GM21825 (cell line): ENCODE measurements around the gene TFEB.

ENCODE experiments used
- ATAC-seq: cut with Tn5 transposase; IDR thresholded peaks from one replicate; pipeline ENCODE4 v1.9.1; 2021; ENCODE audit warnings: mild to moderate bottlenecking, moderate library complexity; ENCODE audit not compliant: unreplicated experiment

TFEB gene

DNA sequence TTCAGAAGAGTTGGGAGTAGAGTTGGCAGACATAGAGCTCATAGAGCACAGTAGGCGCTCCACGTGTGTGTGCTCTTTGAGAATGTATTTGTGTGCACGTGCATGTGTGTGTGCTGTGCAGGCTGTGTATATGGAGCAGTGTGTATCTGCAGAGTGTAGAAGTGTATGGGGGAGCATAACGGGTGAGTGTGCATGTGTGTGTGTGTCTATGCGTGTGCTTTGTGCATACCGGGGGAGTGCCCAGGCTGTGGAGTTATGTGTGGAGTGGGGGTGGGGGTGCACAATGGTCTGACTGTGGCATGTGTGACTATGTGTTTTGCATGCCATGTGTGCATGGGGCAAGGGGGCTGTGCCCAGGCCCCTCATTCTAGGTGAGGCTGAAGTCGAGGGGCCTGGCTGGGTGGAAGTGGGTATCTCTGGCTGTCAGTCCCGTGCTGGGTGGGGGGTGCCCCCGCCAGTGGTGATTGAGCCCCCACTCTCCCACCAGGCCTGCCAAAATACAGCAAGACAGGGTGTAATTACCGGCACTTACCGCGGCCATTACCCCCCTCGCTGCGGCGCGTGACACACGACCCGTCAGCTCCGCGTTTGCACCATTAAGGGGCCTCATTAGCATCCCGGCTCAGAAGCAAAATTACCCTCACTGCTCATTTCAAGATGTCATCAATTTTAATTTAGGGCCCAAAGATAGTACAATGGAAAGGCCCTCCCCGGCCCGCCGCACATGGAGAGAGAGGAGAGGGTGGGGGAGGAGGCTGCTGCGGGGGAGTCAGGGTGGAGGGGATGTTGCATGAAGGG is 58.1 kb downstream of the TFEB start:
- no peak for ATAC-seq

DNA sequence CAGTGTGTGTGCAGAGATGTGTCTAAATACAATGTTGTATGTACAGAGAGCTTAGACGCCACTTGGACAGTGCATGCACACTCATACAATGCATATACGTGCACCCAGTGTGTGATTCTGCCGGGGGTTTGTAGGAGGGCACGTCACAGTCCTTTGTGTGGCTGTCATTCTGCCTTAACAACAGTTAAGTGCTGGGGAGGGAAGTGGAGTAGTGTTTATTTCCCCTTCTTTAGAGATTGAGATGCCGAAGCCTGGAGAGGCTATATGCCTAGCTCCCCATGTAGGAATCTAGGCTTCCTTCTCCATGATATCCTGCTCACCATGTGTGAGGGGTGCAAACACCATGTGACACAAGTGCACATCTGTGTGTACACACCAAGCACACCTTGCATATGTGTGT is 59.0 kb downstream of the TFEB start:
- ATAC-seq: no peak

DNA sequence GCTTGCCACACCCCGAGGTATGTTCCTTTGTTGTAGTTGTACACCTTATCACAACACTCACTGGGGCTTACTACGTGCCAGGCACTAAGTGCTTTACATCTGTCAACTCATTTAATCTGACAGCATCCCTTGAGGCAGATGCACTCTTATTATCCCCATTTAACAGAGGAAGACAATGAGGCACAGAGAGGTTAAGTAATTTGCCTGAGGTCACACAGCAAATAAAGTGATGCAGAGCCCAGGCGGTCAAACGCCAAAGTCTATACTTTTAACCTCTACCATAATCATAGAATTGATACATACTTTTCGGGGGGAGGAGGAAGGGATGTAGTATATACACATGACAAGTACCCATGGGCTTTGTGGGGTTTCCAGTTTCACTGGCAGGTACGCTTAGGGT is 59.4 kb downstream of the TFEB start:
- ATAC-seq: no peak

DNA sequence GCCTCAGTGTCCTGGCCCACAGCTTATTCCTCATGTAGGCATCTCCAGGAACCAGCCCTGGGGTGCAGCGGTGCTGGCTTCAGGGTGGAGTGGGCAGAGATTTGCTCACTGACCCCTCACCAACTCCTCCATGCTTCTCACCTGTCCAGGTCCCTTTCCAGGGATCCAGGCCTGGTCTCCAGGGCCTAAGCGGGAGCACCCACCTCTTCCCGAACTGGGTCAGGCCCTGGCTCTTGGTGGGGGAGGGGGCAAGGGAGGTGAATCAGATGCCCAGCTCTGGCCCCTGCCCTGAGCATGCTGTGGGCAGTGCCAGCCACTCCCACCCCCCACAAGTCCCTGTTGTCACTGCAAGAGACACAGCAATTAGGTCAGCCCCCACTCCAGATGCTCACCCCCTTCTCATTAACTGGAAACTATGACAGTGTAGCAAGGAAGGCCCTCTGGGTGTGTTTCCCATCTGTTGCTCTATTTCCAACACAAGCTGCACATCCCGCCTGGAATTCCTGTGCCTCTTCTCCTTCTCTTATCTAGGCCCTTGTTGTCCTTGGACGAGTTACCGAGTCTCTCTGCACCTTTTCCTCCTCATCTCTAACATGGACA is 60.1 kb downstream of the TFEB start:
- no peak for ATAC-seq

DNA sequence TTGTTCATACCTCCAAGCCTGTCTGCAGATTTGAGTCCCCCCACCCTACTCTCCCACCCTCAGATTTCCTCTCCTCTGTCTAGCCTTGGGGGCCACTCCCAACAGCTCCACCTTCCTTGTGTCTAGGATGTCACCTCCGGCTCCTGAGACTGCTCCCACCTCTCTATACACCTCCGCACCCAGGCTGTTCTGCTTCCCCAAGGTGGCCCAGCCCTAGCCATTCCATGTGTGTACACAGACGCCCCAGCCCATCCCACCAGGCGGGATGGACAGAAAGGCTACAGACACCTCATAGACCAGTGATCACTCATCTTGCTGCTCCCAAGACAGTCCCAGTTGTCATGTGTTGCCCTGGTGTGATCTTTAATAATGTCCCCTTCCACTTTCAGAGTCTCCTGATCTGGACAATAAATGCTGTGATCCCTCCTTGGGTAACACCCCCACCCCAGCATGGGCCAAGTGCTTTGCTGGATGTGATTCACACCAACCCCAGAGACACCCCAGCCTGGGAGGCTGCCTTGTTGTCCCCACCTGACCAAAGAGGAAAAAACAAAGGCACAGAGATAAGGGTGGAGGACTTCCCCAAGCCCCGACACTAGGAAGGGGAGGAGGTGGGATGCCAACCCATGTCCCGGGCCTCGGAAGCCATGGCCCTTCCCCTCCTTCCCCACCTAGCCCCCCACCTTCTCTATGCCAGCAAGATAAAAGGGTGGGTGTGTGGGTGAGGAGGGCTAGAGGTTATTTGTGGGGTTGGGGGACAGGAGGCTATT is 61.0 kb downstream of the TFEB start:
- no peak for ATAC-seq

DNA sequence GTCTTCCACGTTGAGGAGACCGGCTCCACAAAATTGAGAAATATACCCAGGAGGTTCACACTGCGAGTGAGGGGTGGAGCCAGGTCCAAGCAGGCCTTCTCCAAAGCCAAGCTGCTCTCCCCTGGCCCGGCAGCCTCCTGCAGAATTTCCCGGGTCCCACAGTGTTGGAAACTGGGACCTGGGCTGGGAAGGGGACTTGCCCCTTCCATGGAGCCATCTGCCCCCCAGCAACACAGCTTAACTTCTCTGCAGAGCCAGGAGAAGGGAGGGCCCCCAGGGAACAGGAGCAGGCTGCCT is 61.8 kb downstream of the TFEB start:
- ATAC-seq: no peak

DNA sequence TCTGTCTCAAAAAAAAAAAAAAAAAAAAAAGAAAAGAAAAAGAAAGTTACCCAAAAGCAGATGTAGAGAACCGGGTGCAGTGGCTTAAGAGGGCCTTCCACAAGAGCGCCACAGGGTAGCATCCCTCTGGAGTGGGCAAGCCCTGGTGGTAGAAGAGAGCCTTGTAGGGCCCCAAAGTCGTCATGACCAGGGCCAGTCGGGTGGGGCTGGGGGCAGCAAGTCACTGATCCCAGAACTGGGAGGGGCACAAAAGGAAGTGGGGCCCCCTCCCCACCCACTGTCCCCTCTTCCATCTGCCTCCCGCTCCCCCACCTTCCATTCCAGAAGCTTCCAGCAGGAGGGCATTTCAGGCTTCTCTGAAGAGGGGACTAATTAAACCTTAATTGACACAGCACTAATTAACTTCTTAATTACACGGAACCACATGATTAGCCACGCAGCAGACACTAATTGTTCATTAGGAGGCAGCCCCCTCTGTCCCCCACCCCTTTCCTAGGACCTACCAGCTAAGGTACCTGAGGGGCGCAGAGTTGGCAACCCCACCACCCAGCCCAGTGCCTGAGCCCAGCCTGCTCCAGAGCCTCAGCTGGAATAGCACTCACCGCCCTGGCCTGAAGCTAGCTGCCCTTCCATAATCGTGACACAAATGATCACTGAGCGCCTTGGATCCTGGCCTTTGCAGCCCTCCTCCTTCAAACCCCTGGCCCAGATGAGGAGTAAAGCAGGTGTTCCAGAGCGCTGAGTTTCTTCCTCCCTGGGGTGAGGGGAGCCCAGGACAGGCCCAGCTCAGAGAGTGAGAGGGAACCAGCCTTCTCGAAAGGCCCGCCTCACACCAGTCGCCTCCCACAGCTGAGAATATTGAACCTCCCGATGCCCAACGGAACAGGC is 62.3 kb downstream of the TFEB start:
- no peak for ATAC-seq

DNA sequence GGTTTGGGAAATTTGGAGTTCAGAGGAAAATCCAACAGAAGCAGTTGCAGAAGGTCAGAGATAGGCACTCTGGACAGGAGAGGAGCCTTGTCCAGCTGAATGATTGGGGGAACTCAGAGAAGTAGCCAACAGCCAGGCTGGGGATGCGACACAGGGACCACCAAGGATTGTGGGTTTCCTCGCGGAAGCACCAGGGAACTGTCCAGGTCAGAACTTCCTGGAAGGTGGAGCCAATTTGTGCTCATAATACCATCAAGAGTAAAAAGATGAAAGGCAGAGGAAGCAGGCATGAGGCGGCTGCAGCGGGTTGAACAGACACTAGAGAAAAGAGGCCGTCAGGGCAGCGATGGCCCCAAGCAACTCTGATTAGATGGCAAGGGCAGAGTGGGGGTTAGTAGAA is 63.4 kb downstream of the TFEB start:
- ATAC-seq: no peak

DNA sequence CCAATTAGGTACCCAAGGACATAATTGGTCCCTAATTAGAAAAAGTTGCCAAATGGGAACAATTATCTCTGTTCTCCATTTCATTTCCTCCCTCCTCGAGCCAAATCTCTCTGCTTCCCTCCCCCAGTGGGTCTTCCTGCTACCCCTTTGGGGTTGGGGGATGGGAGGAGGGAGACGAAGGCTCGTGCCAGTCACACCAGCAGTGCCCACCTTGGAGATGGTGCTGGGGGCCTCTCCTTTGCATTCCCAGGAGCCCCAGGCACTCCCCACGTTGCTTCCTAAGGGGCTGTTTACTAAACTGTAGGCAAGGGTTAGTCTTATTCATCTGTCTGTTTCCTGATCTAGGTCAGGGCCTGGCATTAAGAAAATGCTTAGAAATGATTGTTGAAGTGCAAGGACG is 64.0 kb downstream of the TFEB start:
- no peak for ATAC-seq

DNA sequence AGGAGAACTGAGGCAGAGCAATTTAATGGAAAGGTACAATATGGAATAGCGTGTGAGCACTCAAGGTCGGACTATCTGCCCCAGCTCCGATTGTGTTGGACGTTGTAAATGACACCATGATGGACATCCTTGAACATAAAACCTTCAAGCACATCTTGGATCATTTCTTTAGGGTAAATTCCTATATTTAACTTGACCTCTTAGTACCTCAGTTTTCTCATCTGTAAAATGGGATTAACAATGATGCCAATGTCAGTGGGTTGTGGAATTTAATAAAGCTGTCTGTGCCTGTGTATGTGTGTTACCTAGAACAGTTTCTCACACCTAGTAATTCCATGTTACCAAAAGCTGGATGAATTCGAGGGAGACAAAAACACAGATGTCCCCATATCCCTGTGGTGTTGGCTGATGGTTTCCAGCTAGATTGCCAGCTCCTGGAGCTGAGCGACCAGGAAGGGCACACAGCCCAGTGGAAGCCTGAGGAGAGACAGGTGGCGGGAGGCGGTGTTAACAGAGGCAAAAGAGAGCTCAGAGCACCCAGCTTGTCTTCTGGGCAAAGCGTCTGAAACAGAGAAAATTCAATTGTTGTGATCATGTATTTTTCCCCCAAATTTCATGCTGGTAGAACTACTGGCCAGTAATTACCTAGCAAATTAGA is 64.6 kb downstream of the TFEB start:
- ATAC-seq: no peak

DNA sequence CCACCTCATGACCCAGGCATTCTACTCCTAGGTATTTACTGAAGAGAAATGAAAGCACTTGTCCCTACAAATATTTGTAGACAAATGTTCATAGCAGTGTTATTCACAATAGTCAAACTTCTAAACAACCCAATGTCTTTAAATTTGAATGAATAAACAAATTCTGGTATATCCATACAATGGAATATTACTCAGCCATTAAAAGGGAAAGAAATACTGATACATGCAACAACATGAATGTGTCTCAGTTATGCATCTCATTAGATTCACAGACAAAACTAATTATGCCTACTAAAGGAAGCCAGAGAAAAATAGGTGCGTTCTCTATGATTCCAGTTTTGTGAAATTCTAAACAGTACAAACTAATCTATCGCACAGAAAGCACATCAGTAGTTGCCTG is 66.4 kb downstream of the TFEB start:
- no peak for ATAC-seq

DNA sequence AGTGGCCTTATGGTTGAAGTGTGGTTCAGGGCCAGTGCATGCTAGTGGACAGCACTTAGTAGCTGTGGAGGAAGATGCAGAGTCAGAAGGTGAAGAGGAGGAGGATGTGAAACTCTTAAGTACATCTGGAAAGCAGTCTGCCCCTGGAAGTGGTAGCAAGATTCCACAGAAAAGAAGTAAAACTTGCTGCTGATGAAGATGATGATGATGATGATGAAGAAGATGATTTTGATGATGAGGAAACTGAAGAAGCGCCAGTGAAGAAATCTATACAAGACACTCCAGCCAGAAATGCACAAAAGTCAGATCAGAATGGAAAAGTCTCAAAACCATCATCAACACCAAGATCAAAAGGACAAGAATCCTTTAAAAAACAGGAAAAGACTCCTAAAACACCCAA is 68.2 kb downstream of the TFEB start:
- no peak for ATAC-seq

DNA sequence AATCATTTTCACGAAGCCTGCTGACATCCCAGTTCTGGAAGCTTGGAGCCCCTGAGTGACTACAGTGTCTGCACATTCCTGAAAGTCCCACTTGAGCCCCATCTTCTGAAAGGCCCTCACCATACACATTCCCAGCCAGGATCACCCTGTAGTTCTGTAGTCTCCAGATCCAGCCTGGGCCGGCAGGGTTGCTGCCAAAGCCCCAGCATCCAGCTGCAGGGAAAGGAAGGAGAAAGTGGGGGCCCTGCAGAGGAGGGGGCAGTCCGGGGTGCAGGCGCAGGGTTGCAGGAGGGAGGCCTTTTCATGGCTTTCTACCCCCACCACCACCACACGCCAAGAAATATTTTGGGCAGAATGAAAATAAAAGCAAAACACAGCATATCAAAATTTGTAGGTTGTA is 71.1 kb downstream of the TFEB start:
- no peak for ATAC-seq

DNA sequence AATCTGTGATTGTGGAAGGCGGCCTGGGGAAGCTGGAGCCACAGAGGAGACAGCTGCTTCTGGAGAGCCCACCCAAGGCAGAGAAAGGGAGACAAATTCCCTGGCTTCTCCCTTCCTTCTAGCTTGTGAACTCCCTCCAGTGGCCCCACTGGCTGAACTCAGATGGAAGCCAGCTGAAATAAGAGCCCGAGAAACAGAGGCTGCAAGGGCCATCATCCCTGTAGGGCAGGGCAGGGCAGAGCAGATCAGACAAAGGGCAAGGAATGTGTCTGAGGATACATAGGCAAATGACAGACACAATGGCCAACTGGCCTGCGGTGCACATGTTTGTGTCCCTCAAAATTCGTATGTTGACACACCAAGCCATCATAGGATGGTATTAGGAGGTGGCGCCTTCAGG is 71.8 kb downstream of the TFEB start:
- no peak for ATAC-seq

DNA sequence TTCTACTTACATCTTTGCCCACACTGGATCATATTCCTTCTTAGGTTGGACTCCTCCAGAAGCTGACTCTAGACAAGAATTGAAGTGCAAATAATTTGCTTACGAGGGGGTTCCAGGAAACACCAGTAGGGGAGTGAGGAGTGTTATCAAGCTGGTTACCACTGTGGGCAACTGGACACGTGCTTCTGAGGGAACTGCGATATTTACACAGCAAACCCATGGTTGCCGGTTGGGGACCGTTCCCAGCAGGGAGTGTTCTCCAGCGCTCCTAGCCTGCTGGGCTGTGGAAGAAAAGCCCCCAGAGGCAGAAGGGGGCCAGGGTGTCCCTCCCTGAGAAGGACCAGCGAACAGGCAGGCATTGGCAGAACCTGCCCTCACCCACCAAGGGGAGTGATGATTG is 75.5 kb downstream of the TFEB start:
- ATAC-seq: no peak

DNA sequence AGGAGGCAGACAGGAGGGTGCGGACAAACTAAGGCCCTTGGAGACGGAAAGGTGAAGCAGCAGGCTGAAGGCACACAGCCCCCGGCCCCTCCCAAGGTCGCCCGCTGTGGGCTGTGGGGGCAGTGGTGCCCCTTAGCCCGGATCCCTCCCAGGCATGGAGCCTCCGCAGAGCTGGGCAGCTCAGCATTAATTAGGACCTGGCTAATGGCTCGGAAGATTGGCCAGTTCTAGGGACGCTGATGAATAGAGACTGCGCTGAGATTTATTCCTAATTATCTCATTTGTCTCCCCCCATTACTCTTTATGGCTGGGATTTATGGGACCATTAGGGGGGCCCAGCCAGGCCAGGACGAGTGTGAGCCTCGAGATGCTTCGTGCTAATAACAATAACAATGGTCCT is 76.8 kb downstream of the TFEB start:
- ATAC-seq: no peak

DNA sequence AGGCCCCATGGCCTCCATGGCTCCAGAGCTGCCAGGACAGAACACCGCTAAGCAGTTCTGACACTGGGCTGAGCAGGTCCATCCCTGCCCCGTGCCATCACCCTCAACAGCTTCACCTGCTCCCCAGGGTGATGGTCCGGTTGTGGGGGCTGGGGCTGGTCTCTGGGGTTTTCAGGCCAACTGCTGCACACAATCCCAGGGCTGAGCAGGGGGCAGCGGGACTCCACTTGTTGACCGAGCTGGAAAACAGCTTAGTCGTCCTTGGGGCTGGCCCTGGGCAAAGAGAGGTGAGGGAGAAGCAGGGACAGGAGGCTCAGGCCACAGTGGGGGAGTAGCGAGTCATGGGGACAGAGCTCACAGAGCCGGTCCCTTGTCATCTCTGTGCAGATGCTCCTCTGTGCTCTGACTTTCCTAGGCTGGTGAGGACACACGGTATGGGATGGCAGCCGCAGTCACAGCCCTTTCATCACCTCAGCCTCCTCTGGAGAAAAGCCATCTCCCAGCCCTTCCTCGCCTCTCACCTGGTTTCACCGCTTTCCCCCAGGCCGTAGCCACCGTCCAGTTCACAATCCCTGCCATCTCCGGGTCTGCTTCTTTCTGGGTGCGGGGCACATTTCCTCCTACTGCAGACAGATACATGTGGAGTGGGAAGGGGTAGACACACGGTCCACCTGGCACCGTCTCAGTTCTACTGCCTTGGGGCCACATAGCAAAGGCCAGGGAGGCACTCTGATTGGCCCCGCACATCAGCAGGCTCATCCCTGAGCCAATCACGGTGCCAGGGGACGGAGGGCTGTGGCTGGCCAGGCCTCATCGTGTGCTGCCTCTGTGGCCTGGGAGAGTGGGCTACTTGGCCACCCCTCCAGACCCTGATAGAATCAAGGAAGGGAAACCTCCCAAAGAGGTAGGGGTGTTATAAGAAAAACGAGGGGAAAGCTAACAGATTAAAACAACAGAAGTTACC is 78.0 kb downstream of the TFEB start:
- ATAC-seq: no peak

DNA sequence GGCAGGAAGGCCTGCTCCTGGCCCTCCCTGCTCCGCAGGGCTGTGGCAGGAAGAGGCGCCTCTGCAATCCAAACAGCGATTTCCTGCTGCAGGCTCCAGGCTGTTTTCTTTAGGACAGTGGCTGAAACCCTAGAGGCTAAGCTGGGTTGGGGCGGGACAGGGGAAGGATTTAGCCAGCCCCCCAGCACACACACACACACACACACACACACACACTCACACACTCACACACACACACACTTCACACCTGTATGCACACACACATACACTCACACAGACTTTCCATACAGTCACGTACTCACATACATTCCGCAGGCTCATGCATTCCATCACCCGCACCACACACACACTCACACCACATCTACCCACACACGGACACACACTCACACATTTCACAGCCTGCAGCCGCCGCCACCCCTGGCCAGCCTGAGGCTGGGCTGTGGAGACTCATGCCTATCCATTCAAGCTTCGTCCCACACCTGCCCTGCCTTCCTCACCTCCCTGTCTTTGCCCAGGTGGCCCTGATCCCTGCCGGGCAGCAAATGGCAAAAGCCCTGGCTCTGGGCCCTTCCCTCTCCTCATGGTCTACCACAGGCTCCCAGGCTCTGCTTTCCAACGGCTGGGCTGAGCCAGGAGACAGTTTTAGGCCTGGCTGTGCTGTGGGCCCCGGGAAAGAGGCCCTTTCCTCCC is 79.3 kb downstream of the TFEB start:
- no peak for ATAC-seq

DNA sequence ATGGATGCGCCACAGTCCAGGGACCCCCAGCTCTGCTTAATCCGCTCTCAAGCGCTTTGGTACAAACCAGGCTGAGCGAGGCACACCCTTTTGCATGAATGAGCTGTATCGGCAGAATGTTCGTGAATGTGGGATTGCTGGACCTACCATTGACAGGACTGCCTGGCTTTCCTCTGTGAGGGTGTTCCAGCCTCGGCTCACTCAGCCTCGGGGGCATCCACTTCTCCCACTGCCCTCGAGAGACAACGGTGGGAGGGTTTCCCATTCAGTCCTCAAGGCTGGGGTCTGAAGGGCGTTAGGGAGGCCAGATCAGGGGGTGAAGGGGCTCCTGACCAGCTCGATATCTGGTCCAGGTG is 79.8 kb downstream of the TFEB start:
- no peak for ATAC-seq
